Adipose tissue (tissue), 3 donors: ENCODE measurements around the gene COL25A1. TPM values are rescaled to one million over a fixed set of nuclear protein-coding genes. Genes with fewer than 3 reads are reported as not detected.
"Not testable (repeated sequence)": the region's sequence is repeated elsewhere in the genome, so short reads cannot be mapped to it uniquely, and the experiment has no call there.

Experiments used
- H3K27ac ChIP-seq: one replicate; pipeline ENCODE4 v1.5.1; 2013; ENCODE audit warnings: low read depth, low read length
- WGBS, 3 donors: extraction: QIAGEN DNeasy Blood & Tissue Kit; methylation state at CpG; one replicate each; pipeline ENCODE4 v1.1.7; 2013; 5-methylcytosine and 5-hydroxymethylcytosine counted together
- polyA plus RNA-seq, 3 donors: library from polyadenylated mRNA; stranded (reverse); fragments of 200-250 nt; gene quantifications; one replicate each; pipeline ENCODE4 v1.2.3, GENCODE V29; 2013
- donor health status: healthy with polysubstance abuse.
- donor health status: Bipolar disorder and iron deficiency.
- donor health status: healthy.

Gene COL25A1
- polyA plus RNA-seq, 3 donors = 0.32 to 2.1 (median 1.2) TPM

- no peak overlapping the region for H3K27ac ChIP-seq
- WGBS, 3 donors = 15 to 56% (median 27%) methylated on average over 1 of the region's 1 CpG
These were observed 417.2 kb downstream of the COL25A1 start for GRCh38 chr4:108885211-108885610.

DNA sequence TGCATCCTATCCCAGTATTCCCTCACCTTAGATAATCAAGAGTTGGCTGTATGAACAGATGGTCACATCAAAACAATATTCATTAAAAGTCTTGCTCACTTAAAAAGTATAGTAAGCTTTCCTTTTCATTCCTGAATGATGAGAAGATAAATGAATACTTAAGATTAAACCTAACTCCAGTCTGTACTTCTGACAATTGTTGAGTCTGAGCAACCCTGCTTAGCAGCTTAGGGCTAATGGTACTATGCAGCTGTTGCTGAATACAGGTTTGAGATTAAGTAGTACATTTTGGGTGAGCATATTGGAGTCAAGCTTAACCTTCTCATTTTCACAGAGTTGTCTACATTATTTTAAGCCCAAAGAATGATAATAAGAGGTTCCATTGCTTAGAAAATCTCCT, 417.9 kb downstream of the COL25A1 start:
- no peak overlapping the region for H3K27ac ChIP-seq

DNA sequence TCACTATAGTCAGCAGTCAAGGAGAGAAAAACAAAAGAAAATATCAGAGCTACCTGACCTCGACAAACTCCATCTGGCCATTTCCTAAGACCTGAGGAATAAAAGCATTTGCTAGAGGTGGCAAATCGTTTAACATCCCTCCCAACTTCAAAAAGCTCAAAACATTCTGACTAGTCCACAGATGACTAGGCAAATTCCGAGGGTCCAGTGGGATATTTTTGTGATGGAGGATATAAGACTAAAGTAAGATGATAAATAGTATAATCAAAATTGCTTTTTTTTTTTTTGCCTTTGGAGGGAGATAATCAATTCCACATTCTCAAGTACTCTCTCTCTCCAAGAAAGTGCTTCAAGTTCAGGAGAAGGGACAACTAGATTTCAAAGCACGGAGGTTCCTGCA, 420.5 kb downstream of the COL25A1 start:
- WGBS, 3 donors = 77 to 87% (median 86%) methylated on average over 4 of the region's 4 CpGs
- H3K27ac ChIP-seq = no peak overlapping the region

DNA sequence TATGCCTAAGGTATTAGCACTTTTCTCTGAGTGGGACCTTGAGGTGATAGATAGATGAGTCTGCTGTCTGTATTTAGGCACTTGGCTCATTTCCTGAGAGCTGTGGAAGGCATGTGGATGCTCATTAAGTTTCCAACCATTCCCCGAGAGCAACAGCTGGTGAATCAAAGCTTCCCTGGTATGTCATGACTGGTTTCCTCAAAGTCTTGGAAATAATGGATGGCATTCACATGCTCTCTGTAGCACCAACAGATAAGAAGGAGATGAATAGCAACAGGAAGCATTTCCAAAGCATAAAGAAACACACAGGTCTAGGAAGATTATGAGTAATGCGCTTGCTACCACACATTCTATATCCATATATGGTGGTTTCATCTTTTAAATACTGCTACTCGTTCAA, 421.3 kb downstream of the COL25A1 start:
- WGBS, 3 donors = 72 to 74% (median 73%) methylated on average over 3 of the region's 3 CpGs
- H3K27ac ChIP-seq = no peak overlapping the region

- H3K27ac ChIP-seq = no peak overlapping the region
- 21 to 60% (median 32%) methylated on average over 3 of the region's 3 CpGs for WGBS, 3 donors
These were observed 423.7 kb downstream of the COL25A1 start for GRCh38 chr4:108878806-108879205.

DNA sequence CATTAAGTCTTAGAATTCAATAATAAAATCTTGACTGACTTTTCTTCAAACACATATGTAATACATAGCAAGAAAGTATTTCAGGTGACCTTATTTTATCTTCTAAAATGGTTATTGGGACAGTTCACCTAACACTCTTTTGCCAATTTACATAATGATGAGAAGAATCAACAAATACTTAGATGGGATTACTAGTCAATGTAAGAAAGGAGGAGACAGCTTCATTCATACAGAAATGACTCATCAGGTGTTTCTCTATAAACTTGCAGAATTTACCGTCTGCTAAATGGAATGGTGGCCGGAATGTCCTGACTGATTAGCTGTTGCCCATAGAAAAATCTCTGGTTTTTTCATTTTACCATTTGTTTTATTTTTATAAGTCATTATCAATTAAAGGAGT, 424.6 kb downstream of the COL25A1 start:
- H3K27ac ChIP-seq = no peak overlapping the region
- 82 to 98% (median 88%) methylated on average over 2 of the region's 2 CpGs for WGBS, 3 donors

DNA sequence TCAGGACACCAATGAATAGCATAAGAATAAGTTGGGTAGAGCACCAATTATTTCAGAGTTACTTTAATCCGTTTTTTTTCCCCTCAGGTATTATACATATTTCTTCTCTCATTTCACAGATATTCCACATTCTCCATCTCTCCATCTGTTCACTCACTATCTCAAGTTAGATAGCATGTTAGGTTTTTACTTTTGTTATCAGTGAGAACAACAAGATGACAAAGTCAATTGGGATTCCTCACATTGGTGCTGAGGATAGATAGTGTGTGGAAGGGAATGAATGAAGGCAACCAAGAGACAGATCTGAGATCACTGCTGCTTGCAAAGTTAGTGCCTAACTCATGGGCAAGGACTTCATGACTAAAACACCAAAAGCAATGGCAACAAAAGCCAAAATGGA, 427.7 kb downstream of the COL25A1 start:
- no peak overlapping the region for H3K27ac ChIP-seq
- WGBS, 3 donors = 33 to 84% (median 83%) methylated on average over 1 of the region's 1 CpG

DNA sequence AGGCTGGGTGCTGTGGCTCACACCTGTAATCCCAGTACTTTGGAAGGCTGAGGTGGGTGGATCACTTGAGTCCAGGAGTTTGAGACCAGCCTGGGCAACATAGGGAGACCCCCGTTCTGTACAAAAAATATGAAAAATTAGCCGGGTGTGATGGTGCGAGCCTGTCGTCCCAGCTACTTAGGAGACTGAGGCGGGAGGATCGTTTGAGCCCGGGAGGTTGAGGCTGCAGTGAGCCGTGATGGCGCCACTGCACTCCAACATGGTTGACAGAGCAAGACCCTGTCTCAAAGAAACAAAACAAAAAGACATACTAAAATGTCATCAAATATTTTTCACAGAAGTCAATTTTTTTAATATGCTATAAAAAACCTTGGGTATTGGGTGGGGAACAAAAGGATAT, 432.5 kb downstream of the COL25A1 start:
- H3K27ac ChIP-seq = not testable (repeated sequence)
- WGBS, 3 donors = 92 to 97% (median 96%) methylated on average over 9 of the region's 9 CpGs

DNA sequence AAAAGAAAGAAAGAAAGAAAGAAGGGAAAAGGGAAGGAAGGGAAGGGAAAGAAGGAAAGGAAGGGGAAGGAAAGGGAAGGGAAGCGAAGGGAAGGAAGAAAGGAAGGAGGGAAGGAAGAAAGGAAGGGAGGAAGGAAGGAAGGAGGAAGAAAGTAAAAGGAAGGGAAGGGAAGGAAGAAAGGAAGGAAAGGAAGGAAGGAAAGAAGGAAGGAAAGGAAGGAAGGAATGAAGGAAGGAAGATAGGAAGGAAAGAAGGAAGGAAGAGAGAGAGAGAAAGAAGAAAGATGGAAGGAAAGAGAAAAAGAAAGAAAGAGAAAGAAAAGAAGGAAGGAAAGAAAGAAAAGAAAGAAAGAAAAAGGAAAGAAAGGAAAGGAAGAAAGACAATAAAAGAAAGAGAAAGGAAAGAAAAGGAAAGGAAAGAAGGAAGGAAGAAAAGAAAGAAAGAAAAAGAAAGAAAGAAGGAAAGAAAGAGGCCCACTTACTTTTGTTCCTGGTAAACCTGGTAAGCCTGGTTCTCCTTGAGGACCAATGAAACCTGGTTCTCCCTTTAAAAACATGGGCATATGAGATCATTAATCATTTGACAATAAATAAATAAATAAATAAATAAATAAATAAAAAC, 433.7 kb downstream of the COL25A1 start:
- H3K27ac ChIP-seq = no peak overlapping the region
- 83 to 97% (median 94%) methylated on average over 1 of the region's 1 CpG for WGBS, 3 donors

DNA sequence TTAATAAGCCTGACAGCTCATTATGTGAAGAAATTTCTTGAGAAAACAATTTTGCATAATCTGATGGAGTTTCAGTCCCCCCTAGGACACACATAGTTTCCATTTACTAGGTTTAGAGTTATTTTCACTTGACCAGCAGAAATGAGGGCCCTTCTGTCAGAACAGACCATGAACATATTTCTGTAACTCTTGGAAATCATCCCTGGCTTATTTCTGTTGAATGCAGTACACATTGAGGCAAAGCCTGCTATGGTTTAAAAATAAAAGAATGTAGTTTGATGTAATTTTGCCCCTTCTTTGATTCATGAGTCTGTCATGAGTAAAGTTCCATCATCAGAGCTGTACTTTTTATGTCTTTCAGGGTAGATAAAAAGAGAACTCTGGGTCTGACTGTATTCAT, 435.0 kb downstream of the COL25A1 start:
- H3K27ac ChIP-seq = no peak overlapping the region

DNA sequence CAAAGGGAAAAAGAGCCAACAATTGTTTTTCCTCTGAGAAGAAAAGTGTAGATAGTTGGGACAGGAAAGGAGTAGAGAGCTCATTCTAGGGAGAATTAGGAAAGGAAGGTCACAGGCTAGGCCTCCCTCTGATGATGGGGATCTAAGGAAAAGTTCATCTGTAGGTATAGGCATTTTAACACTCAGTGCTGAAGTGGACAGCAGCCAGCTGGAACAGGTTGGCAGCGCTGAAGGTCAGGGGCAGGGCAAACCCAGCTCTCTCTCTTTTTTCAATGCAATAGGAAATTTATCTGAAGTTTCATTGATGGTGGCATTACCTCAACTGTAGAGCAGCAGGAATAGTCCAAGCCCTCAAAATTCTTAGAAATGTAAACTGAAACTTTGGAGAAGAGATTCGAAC, 441.1 kb downstream of the COL25A1 start:
- no peak overlapping the region for H3K27ac ChIP-seq
- 47 to 70% (median 58%) methylated on average over 2 of the region's 2 CpGs for WGBS, 3 donors

DNA sequence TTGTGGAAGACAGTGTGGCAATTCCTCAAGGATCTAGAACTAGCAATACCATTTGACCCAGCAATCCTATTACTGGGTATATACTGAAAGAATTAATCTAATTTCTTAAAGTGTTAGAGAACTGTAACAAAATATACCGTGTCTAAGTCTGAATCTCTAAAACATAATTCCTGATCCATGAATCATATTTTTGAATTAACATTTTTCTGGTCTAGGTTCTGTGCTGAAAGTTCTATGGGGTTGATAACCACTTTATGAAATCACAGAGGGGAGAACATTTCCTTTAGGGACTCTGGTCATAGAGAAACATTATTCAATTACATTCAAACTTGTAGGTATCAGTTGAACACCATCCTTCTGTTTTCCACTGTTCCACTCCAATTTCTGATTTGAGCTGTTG, 447.7 kb downstream of the COL25A1 start:
- 84 to 91% (median 87%) methylated on average over 1 of the region's 1 CpG for WGBS, 3 donors
- no peak overlapping the region for H3K27ac ChIP-seq

DNA sequence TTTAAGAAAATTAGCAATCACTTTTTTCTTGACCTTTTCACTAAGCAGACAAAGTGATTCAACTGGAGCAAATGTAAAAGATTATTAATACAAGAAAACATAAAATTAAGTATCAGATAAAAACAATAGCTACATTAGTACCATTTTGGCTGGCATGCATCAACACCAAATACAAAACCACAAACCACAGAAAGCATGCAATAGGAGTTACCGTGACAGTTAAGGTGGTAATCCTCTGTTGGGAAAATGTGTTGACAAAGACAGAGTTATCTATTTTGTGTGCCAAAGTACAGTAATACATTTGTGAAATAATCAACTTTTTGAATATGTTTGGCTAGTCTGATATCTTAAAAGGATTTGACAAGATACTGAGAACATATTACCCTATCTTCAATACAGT, 449.8 kb downstream of the COL25A1 start:
- H3K27ac ChIP-seq = no peak overlapping the region
- WGBS, 3 donors = 43 to 67% (median 59%) methylated on average over 1 of the region's 1 CpG

- WGBS, 3 donors = 65 to 90% (median 72%) methylated on average over 2 of the region's 2 CpGs
- no peak overlapping the region for H3K27ac ChIP-seq
These were observed 451.1 kb downstream of the COL25A1 start for GRCh38 chr4:108851366-108851765.

DNA sequence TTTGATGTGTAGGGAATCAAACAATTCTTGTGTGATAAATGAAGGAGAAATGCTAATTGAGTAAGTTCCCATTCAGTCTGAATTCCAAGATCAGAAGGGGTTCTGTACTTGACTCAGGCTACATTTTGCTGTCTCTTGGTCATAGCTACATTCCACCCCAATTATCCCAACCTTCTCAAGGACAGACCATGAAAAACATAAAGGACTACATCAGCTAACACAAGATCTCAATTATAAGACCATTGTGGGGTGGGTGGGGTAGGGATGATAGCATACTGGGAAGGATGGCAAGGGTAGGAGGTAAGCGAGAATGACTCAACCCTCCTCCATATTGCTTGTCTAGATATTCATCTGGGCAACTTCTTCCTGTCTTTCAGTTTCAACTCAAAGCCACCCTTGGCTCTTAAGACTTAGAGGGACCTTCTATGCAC, 452.2 kb downstream of the COL25A1 start:
- 85 to 100% (median 89%) methylated on average over 1 of the region's 1 CpG for WGBS, 3 donors
- H3K27ac ChIP-seq = no peak overlapping the region

DNA sequence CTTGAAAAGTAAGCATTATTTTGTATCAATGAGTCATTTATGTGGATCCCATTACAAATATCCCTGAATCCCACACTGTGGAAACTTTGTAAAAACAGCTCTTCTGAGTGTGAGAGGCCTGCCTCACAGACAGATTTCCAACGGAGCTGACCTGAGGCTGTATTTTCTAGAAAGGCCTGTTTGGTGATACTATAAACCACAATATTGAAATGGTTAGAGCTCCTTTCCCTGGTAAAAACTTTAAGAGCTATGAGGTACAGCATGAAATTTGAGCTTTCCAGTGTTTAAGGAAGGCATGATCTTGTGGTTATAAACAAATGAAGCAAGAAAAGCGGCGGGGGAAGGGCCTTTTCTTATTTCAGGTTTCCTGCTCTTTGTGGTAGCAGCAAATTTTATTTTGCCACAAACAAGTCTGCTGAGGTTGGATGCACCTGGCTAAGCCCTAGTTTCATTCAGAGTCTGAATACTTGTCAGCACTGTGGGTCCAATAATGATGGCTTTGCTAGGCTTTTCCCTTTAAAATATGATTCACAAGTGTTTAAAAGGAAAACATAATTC, 452.8 kb downstream of the COL25A1 start:
- WGBS, 3 donors = 54 to 79% (median 63%) methylated on average over 3 of the region's 3 CpGs
- H3K27ac ChIP-seq = no peak overlapping the region

DNA sequence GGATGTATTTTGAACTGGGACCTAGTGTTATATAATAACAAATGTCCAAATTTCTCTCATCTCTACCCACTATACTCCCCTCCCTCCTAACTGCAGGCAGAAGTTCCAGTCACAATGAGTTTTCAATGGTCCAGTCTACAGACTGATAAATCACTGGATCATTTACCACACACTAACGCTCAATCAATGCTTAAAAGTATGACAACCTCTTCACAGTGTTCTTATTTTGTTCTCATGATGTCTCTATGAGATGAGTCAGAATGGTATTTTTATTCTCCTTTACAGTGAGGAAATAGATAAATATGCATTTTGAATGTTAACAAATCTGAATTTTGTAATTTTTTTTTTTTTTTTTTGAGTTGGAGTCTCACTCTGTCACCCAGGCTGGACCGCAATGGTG, 455.9 kb downstream of the COL25A1 start:
- 93 to 98% (median 94%) methylated on average over 2 of the region's 2 CpGs for WGBS, 3 donors

GRCh38 chr4:108840426-108840975, 462.0 kb downstream of the COL25A1 start:
- H3K27ac ChIP-seq = no peak overlapping the region

More for the DNA sequence above, 455.9 kb downstream of the COL25A1 start:
- H3K27ac ChIP-seq = no peak overlapping the region

- WGBS, 3 donors = 79 to 91% (median 82%) methylated on average over 3 of the region's 3 CpGs
- H3K27ac ChIP-seq = no peak overlapping the region
These were observed 463.1 kb downstream of the COL25A1 start for GRCh38 chr4:108839333-108839732.

GRCh38 chr4:108838451-108838850, 464.0 kb downstream of the COL25A1 start:
- H3K27ac ChIP-seq = no peak overlapping the region
- WGBS, 3 donors = 62 to 77% (median 76%) methylated on average over 4 of the region's 4 CpGs
